Mesenchymal stem cell (in vitro differentiated cells and primary cell): Measurements from ENCODE around the gene SP9.

Experiments used
- DNase-seq: peaks from one replicate; pipeline ENCODE4 v3.0.0-alpha.2; 2013
- H2AFZ ChIP-seq: one replicate; pipeline ENCODE4 v1.6.1; 2013; ENCODE audit warnings: low read depth, mild to moderate bottlenecking, control low read depth, inconsistent platforms, low read length, moderate library complexity
- H2AK5ac ChIP-seq: 2 replicates; pipeline ENCODE4 v1.6.1; 2013; ENCODE audit warnings: low read length, moderate library complexity, mild to moderate bottlenecking, inconsistent platforms; ENCODE audit not compliant: severe bottlenecking
- H2BK120ac ChIP-seq: one replicate; pipeline ENCODE4 v1.6.1; 2013; ENCODE audit warnings: low read depth, mild to moderate bottlenecking, inconsistent platforms, low read length, moderate library complexity
- H2BK12ac ChIP-seq, 2 experiments: one replicate each; pipeline ENCODE4 v1.6.1; 2013; ENCODE audit warnings: inconsistent platforms in 2 of 2, low read length in 2 of 2, mild to moderate bottlenecking in 2 of 2, moderate library complexity in 2 of 2, control low read depth in 1 of 2
- H2BK15ac ChIP-seq: one replicate; pipeline ENCODE4 v1.6.1; 2013; ENCODE audit warnings: mild to moderate bottlenecking, low read depth, inconsistent platforms; ENCODE audit not compliant: poor library complexity, severe bottlenecking
- H2BK5ac ChIP-seq: 2 replicates; pipeline ENCODE4 v1.6.1; 2013; ENCODE audit warnings: low read depth, mild to moderate bottlenecking, low read length, control low read depth, inconsistent platforms; ENCODE audit not compliant: poor library complexity, severe bottlenecking
- H3K14ac ChIP-seq, 2 experiments: one replicate each; pipeline ENCODE4 v1.6.1; 2013; ENCODE audit warnings: inconsistent platforms in 2 of 2, low read length in 2 of 2, control low read depth in 1 of 2, mild to moderate bottlenecking in 1 of 2, moderate library complexity in 1 of 2
- H3K18ac ChIP-seq, 2 experiments: one replicate each; pipeline ENCODE4 v1.6.1; 2013; ENCODE audit warnings: inconsistent platforms in 2 of 2, low read length in 2 of 2, control low read depth in 1 of 2, low read depth in 1 of 2, mild to moderate bottlenecking in 1 of 2
- H3K23ac ChIP-seq, 2 experiments: one replicate each; pipeline ENCODE4 v1.6.1; 2013; ENCODE audit warnings: inconsistent platforms in 2 of 2, low read length in 2 of 2, mild to moderate bottlenecking in 2 of 2, moderate library complexity in 2 of 2, control low read depth in 1 of 2
- H3K27ac ChIP-seq: 2 replicates; pipeline ENCODE4 v1.5.1; 2013; ENCODE audit warnings: mild to moderate bottlenecking, moderate library complexity, low read length, control low read depth, inconsistent platforms; ENCODE audit not compliant: poor library complexity, severe bottlenecking
- H3K27me3 ChIP-seq, 2 experiments: 2 replicates each; pipeline versions ENCODE4 v1.6.1 to v1.7.0; 2013; ENCODE audit warnings: low read length in 2 of 2, mild to moderate bottlenecking in 2 of 2, moderate library complexity in 2 of 2, control low read depth in 1 of 2, inconsistent platforms in 1 of 2; ENCODE audit not compliant: control insufficient read depth in 1 of 2, insufficient read depth in 1 of 2
- H3K36me3 ChIP-seq, 2 experiments: 2 replicates each; pipeline versions ENCODE4 v1.6.1 to v1.7.0; 2013; ENCODE audit warnings: low read length in 2 of 2, control low read depth in 1 of 2, inconsistent platforms in 1 of 2, low read depth in 1 of 2, mild to moderate bottlenecking in 1 of 2; ENCODE audit not compliant: insufficient read depth in 2 of 2, control insufficient read depth in 1 of 2
- H3K4ac ChIP-seq, 2 experiments: one replicate each; pipeline ENCODE4 v1.6.1; 2013; ENCODE audit warnings: inconsistent platforms in 2 of 2, low read length in 2 of 2, mild to moderate bottlenecking in 2 of 2, moderate library complexity in 2 of 2, control low read depth in 1 of 2, low read depth in 1 of 2
- H3K4me1 ChIP-seq: 2 replicates; pipeline ENCODE4 v1.6.1; 2013; ENCODE audit warnings: low read depth, low read length, control low read depth; ENCODE audit not compliant: control insufficient read depth, insufficient read depth
- H3K4me2 ChIP-seq: 2 replicates; pipeline ENCODE4 v1.6.1; 2013; ENCODE audit warnings: low read length, mild to moderate bottlenecking, inconsistent platforms; ENCODE audit not compliant: poor library complexity, severe bottlenecking
- H3K4me3 ChIP-seq, 2 experiments: 2 replicates each; pipeline versions ENCODE4 v1.5.1 to v1.7.0; 2013; ENCODE audit warnings: low read length in 2 of 2, mild to moderate bottlenecking in 2 of 2, control low read depth in 1 of 2, low read depth in 1 of 2; ENCODE audit not compliant: insufficient read depth in 1 of 2
- H3K79me1 ChIP-seq: replicated peaks from 2 replicates; pipeline ENCODE4 v1.6.1; 2013; ENCODE audit warnings: mild to moderate bottlenecking, control low read depth, low read length, inconsistent platforms; ENCODE audit not compliant: poor library complexity, severe bottlenecking
- H3K9ac ChIP-seq: 2 replicates; pipeline ENCODE4 v1.7.0; 2013; ENCODE audit warnings: mild to moderate bottlenecking, low read length, moderate library complexity
- H3K9me3 ChIP-seq: 2 replicates; pipeline ENCODE4 v1.7.0; 2013; ENCODE audit warnings: mild to moderate bottlenecking, low read length; ENCODE audit not compliant: control insufficient read depth
- H4K8ac ChIP-seq: one replicate; pipeline ENCODE4 v1.6.1; 2013; ENCODE audit warnings: inconsistent platforms, mild to moderate bottlenecking, low read length, moderate library complexity
- H4K91ac ChIP-seq: one replicate; pipeline ENCODE4 v1.6.1; 2013; ENCODE audit warnings: mild to moderate bottlenecking, low read length, inconsistent platforms
- WGBS: methylation state at CpG from one replicate; pipeline ENCODE4 v1.1.7; 2013; ENCODE audit warnings: mixed read lengths; 5-methylcytosine and 5-hydroxymethylcytosine counted together

The SP9 gene

GRCh38 chr2:174334278-174334715 lies 457 bp upstream of the SP9 start:
- peak; percentile 20 for DNase-seq
- Histone ChIP-seq H2AFZ (no peak overlapping the region), H2BK120ac (no peak overlapping the region), H3K9ac (no peak overlapping the region), H4K8ac (no peak overlapping the region), H3K23ac (peak overlapping the region in 1 of 2 experiments; percentile 94), H2BK12ac (no peak overlapping the region), H2BK5ac (no peak overlapping the region), H3K27me3 (peaks cover 89 to 97% of the 10 kb centered on the region in 2 experiments), H3K4me1 (peaks cover 44% of the 10 kb centered on the region), H3K36me3 (no peaks in the 10 kb centered on the region), H4K91ac (no peak overlapping the region), H3K18ac (no peak overlapping the region), H3K27ac (no peak overlapping the region), H3K4me2 (no peak overlapping the region), H2BK15ac (no peak overlapping the region), H3K4ac (no peak overlapping the region), H3K14ac (no peak overlapping the region), H3K4me3 (no peak overlapping the region), H3K79me1 (no peaks in the 10 kb centered on the region), H2AK5ac (no peak overlapping the region), H3K9me3 (no peaks in the 10 kb centered on the region)
- WGBS: 13% methylated on average over 7 of the region's 11 CpGs

- H2AK5ac ChIP-seq: no peak overlapping the region
- no peak overlapping the region for H2BK120ac ChIP-seq
- under 1% methylated on average over 41 of the region's 47 CpGs for WGBS
- no peak overlapping the region for H2BK5ac ChIP-seq
- peaks cover 50% of the 10 kb centered on the region for H3K4me1 ChIP-seq
- no peak overlapping the region for H2AFZ ChIP-seq
- no peak overlapping the region for H3K18ac ChIP-seq
- peaks cover 88 to 97% of the 10 kb centered on the region in 2 experiments for H3K27me3 ChIP-seq
- no peak overlapping the region for H3K27ac ChIP-seq
- no peak overlapping the region for H3K14ac ChIP-seq
- H2BK12ac ChIP-seq: no peak overlapping the region
- DNase-seq: peak; percentile 36
- H3K4ac ChIP-seq: no peak overlapping the region
- peak overlapping the region; percentile 62 for H3K9ac ChIP-seq
- H3K4me2 ChIP-seq: peak overlapping the region; percentile 81
- no peaks in the 10 kb centered on the region for H3K36me3 ChIP-seq
- H4K8ac ChIP-seq: no peak overlapping the region
- peak overlapping the region in 1 of 2 experiments; percentile 49 for H3K23ac ChIP-seq
- peak overlapping the region in 1 of 2 experiments; percentile 80 for H3K4me3 ChIP-seq
- H2BK15ac ChIP-seq: no peak overlapping the region
- H4K91ac ChIP-seq: no peak overlapping the region
- no peaks in the 10 kb centered on the region for H3K9me3 ChIP-seq
- H3K79me1 ChIP-seq: no peaks in the 10 kb centered on the region
These were observed 667 bp downstream of the SP9 start for GRCh38 chr2:174335254-174335987.

GRCh38 chr2:174335988-174336500 lies 1.3 kb downstream of the SP9 start:
- Histone ChIP-seq H3K36me3 (no peaks in the 10 kb centered on the region), H3K27ac (no peak overlapping the region), H4K8ac (no peak overlapping the region), H3K79me1 (no peaks in the 10 kb centered on the region), H3K23ac (peak overlapping the region in 1 of 2 experiments; percentile 90), H3K4ac (no peak overlapping the region), H2AFZ (peak overlapping the region; percentile 10), H3K14ac (no peak overlapping the region), H2BK120ac (no peak overlapping the region), H2AK5ac (no peak overlapping the region), H3K4me1 (peaks cover 55% of the 10 kb centered on the region), H3K9ac (peak overlapping the region; percentile 62), H4K91ac (no peak overlapping the region), H2BK15ac (no peak overlapping the region), H3K18ac (peak overlapping the region in 1 of 2 experiments; percentile 6), H2BK5ac (no peak overlapping the region), H3K4me2 (peak overlapping the region; percentile 81), H3K27me3 (peaks cover 88 to 97% of the 10 kb centered on the region in 2 experiments), H2BK12ac (peak overlapping the region in 1 of 2 experiments; percentile 24), H3K4me3 (peak overlapping the region; percentile 30 to 80), H3K9me3 (no peaks in the 10 kb centered on the region)
- DNase-seq: peak; percentile 31
- 1% methylated on average over 49 of the region's 54 CpGs for WGBS

- peak overlapping the region; percentile 81 for H3K4me2 ChIP-seq
- peak overlapping the region in 1 of 2 experiments; percentile 90 for H3K23ac ChIP-seq
- no peak overlapping the region for H3K4ac ChIP-seq
- H4K91ac ChIP-seq: no peak overlapping the region
- peaks cover 85 to 95% of the 10 kb centered on the region in 2 experiments for H3K27me3 ChIP-seq
- no peaks in the 10 kb centered on the region for H3K36me3 ChIP-seq
- H2BK12ac ChIP-seq: no peak overlapping the region
- H2AFZ ChIP-seq: no peak overlapping the region
- no peak overlapping the region for H2BK5ac ChIP-seq
- peaks cover 58% of the 10 kb centered on the region for H3K4me1 ChIP-seq
- H3K14ac ChIP-seq: no peak overlapping the region
- H3K18ac ChIP-seq: no peak overlapping the region
- H3K4me3 ChIP-seq: peak overlapping the region; percentile 40 to 80
- WGBS: 1% methylated on average over 80 of the region's 102 CpGs
- H2AK5ac ChIP-seq: no peak overlapping the region
- no peak overlapping the region for H2BK120ac ChIP-seq
- H4K8ac ChIP-seq: no peak overlapping the region
- H3K79me1 ChIP-seq: no peaks in the 10 kb centered on the region
- H3K27ac ChIP-seq: no peak overlapping the region
- peak; percentile 7 for DNase-seq
- no peak overlapping the region for H3K9ac ChIP-seq
- no peaks in the 10 kb centered on the region for H3K9me3 ChIP-seq
- H2BK15ac ChIP-seq: peak overlapping the region; percentile 20
These were observed 2.0 kb downstream of the SP9 start for GRCh38 chr2:174336501-174337336.
